Forelimb muscle (tissue), 1 donor: ENCODE data around the gene TXNDC11. TPM values are rescaled to one million over a fixed set of nuclear protein-coding genes. Genes with fewer than 3 reads are reported as not detected.
A peak's percentile ranks its signal among the peaks of the same experiment; 100 is the strongest.
"Not testable (repeated sequence)": the region's sequence is repeated elsewhere in the genome, so short reads cannot be mapped to it uniquely, and the experiment has no call there.

Experiments used
- DNase-seq: peaks from one replicate; pipeline ENCODE4 v3.0.0-alpha.2; 2013; ENCODE audit warnings: low read depth
- polyA plus RNA-seq: library from polyadenylated mRNA; unstranded; fragments of 120-200 nt; gene quantifications from one replicate; pipeline ENCODE4 v1.2.1, GENCODE V29; 2013; ENCODE audit not compliant: insufficient read length

Gene TXNDC11
- polyA plus RNA-seq: 19.4 TPM

GRCh38 chr16:11742536-11743307 is at the start of gene TXNDC11:
TSS of gene TXNDC11 (minus strand) at chr16:11742857. CDS start at chr16:11742730, 127 bp downstream.
- DNase-seq: peak; percentile 87

- no peak for DNase-seq
Observed at GRCh38 chr16:11791144-11791828, 48.6 kb upstream of the TXNDC11 start.

- DNase-seq: no peak
Observed at GRCh38 chr16:11788914-11789313, 46.3 kb upstream of the TXNDC11 start.

GRCh38 chr16:11784980-11785599 is 42.4 kb upstream of the TXNDC11 start:
- not testable (repeated sequence) for DNase-seq

- not testable (repeated sequence) for DNase-seq
Observed at GRCh38 chr16:11784381-11784780, 41.7 kb upstream of the TXNDC11 start.

- no peak for DNase-seq
Observed at GRCh38 chr16:11784038-11784369, 41.3 kb upstream of the TXNDC11 start.

- DNase-seq: no peak
Observed at GRCh38 chr16:11783319-11784037, 40.8 kb upstream of the TXNDC11 start.

- DNase-seq: no peak
Observed at GRCh38 chr16:11781773-11782172, 39.1 kb upstream of the TXNDC11 start.

GRCh38 chr16:11780991-11781680 is 38.5 kb upstream of the TXNDC11 start:
- no peak for DNase-seq

GRCh38 chr16:11779074-11779473 is 36.4 kb upstream of the TXNDC11 start:
- no peak for DNase-seq

GRCh38 chr16:11774065-11774626 is 31.5 kb upstream of the TXNDC11 start:
- no peak for DNase-seq

- no peak for DNase-seq
Observed at GRCh38 chr16:11768849-11769248, 26.2 kb upstream of the TXNDC11 start.

- no peak for DNase-seq
Observed at GRCh38 chr16:11762431-11762830, 19.8 kb upstream of the TXNDC11 start.

GRCh38 chr16:11759997-11760396 is 17.3 kb upstream of the TXNDC11 start:
- no peak for DNase-seq

GRCh38 chr16:11759163-11759834 is 16.6 kb upstream of the TXNDC11 start:
- no peak for DNase-seq

- no peak for DNase-seq
Observed at GRCh38 chr16:11757671-11758545, 15.3 kb upstream of the TXNDC11 start.

- DNase-seq: no peak
Observed at GRCh38 chr16:11756248-11756647, 13.6 kb upstream of the TXNDC11 start.

GRCh38 chr16:11755022-11755760 is 12.5 kb upstream of the TXNDC11 start:
- no peak for DNase-seq

GRCh38 chr16:11752856-11753255 is 10.2 kb upstream of the TXNDC11 start:
- no peak for DNase-seq
